Neuron (in vitro differentiated cells): ENCODE results near the gene GDI1.
A peak's percentile ranks its signal among the peaks of the same experiment; 100 is the strongest.

ENCODE experiments used
- H2AFZ ChIP-seq: one replicate; pipeline ENCODE4 v1.6.1; 2013; ENCODE audit warnings: low read depth, mild to moderate bottlenecking, inconsistent platforms, low read length, moderate library complexity
- H3K27me3 ChIP-seq: one replicate; pipeline ENCODE4 v1.6.1; 2013; ENCODE audit warnings: low read length; ENCODE audit not compliant: insufficient read depth
- H3K36me3 ChIP-seq: one replicate; pipeline ENCODE4 v1.6.1; 2013; ENCODE audit warnings: low read length; ENCODE audit not compliant: insufficient read depth
- H3K4me1 ChIP-seq: one replicate; pipeline ENCODE4 v1.6.1; 2013; ENCODE audit warnings: low read length; ENCODE audit not compliant: insufficient read depth
- H3K4me3 ChIP-seq: 2 replicates; pipeline ENCODE4 v1.5.1; 2013; ENCODE audit warnings: mild to moderate bottlenecking, low read length, moderate library complexity
- H3K9me3 ChIP-seq: one replicate; pipeline ENCODE4 v1.6.1; 2013; ENCODE audit warnings: low read length

The GDI1 gene

DNA sequence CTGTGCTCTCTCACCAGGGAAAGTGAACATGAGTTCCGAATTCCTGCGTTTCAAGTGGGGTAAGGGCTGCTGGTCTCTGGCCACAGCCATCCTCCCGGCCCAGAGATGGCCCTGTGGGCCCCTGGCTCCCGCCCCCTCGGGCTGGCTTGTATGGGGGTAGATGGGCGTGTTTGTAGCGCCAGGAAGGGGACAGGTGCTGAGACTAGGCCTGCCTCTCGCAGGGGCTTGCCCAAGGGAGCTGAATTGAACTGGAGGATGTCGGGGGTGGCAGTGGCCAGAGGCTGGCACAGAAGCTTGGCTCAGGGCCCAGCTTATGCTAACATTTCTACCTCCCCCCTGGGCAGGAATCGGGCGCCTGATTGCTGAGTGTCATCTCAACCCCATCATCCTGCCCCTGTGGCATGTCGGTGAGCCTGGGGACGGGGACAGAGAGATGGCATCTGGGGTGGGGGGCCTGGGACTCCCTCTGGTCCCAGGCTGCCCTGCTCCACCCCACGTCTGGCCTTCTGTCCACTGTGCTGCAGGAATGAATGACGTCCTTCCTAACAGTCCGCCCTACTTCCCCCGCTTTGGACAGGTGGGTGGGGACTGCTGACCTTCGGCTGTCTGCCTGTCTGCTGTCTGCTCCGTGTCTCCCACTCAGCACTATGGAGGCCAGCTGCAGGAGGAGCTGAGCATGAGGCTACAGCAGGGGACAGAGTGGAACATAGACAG lies 17.1 kb upstream of the GDI1 start:
- Histone ChIP-seq H2AFZ (no peak overlapping the region), H3K9me3 (no peaks in the 10 kb centered on the region), H3K36me3 (no peaks in the 10 kb centered on the region), H3K4me3 (no peak overlapping the region), H3K27me3 (no peaks in the 10 kb centered on the region), H3K4me1 (no peaks in the 10 kb centered on the region)

DNA sequence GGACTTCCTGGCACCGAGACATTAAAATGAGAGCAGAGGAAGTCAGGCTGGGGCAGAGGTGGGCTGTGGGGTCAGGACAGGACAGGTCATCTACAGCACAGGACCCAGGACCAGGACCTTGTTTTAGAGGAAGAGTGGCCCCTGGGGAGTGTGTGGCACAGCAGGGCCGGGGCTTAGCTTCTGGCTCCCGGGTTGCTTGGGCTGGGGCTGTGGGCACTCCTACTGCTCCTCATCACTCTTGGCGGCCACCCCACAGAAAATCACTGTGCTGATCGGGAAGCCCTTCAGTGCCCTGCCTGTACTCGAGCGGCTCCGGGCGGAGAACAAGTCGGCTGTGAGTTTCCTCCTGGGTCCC lies 16.6 kb upstream of the GDI1 start:
- Histone ChIP-seq H3K4me3 (no peak overlapping the region), H3K4me1 (no peaks in the 10 kb centered on the region), H2AFZ (no peak overlapping the region), H3K27me3 (no peaks in the 10 kb centered on the region), H3K9me3 (no peaks in the 10 kb centered on the region), H3K36me3 (no peaks in the 10 kb centered on the region)

DNA sequence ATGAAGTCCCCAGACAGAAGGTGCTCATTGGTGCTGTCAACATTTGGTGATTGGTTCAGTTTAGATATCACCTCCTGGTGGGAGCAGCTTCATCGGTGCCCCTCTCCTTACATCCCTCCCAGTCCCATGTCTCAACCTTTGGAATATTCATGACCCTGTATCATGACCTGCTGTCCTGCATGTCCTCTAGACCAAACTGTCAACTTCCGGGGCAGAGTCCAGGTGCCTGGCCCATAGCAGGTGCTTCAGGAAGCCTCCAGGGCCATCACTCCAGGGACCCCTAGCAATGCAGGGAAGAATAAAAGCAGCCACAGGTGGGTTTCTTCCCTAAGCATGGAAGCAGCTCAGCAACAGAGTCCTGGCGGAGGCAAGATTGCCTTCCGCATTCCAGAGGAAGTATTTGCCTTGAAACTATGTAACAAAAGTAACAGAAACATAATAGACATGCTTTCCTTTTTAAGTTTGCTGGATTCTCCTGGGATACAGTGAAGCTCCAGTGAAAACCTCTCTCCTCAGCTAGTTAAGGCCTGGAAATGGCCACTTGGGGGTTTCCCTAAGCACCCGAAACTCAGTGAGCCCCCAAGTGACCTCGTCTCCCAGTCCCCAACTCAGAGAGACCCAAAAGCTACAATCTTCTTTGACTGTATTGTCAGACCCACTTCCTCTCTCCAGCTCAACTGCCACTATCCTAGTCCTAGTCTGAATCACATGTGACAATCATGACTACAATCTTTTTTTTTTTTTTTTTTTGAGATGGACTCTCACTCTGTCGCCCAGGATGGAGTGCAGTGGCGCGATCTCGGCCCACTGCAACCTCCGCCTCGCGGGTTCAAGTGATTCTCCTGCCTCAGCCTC lies 9.8 kb upstream of the GDI1 start:
- Histone ChIP-seq H3K4me3 (no peak overlapping the region), H3K36me3 (peaks cover 5% of the 10 kb centered on the region), H3K9me3 (no peaks in the 10 kb centered on the region)

DNA sequence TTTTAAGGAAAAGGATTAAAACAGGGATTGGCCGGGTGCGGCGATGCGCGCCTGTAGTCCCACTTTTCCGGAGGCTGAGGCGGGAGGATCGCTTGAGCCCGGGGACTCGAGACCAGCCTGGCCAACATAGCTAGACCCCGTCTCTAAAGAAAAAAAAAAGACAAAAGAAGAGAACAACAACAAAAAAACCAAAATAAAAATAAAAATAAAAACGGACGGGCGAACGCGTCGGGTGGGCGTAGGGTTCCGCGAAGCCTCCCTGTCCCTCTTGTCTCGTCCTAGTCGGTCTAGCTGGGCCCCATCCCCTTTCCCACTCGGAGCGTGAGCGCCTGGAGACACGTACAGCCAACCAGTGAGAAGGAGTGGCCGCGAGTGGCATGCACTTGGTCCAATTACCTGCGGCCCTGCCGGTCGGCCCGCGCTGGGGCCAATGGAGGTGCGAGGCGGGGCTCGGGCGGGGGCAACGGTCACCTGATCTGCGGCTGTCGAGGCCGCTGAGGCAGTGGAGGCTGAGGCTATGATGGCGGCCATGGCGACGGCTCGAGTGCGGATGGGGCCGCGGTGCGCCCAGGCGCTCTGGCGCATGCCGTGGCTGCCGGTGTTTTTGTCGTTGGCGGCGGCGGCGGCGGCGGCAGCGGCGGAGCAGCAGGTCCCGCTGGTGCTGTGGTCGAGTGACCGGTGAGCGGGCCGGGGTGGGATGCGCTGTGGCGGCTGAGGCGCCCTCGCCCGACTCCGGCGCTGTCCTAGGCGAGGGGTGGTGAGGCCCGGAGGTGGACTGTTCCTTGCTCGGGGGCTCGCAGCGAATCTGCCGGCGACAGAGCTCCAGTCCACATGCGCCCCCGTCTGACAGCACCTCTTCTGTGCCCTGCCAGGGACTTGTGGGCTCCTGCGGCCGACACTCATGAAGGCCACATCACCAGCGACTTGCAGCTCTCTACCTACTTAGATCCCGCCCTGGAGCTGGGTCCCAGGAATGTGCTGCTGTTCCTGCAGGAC lies 8.5 kb upstream of the GDI1 start, which contains the start of gene ATP6AP1:
Gene ATP6AP1 (plus strand): TSS at position 502 of the 996 bp plus-strand sequence. CDS start 16 bp downstream, at position 518.
- no peaks in the 10 kb centered on the region for H3K27me3 ChIP-seq
- no peak within 1 kb of the TSS for H2AFZ ChIP-seq
- peak within 1 kb of the TSS; percentile 60 for H3K4me3 ChIP-seq
- H3K4me1 ChIP-seq, result peaks cover 2% of the 10 kb centered on the region
- H3K9me3 ChIP-seq, result no peaks in the 10 kb centered on the region
- peaks cover 13% of the 10 kb centered on the region for H3K36me3 ChIP-seq

More for the DNA sequence above, 9.8 kb upstream of the GDI1 start:
- Histone ChIP-seq H3K4me1 (peaks cover 2% of the 10 kb centered on the region), H2AFZ (no peak overlapping the region), H3K27me3 (no peaks in the 10 kb centered on the region)

DNA sequence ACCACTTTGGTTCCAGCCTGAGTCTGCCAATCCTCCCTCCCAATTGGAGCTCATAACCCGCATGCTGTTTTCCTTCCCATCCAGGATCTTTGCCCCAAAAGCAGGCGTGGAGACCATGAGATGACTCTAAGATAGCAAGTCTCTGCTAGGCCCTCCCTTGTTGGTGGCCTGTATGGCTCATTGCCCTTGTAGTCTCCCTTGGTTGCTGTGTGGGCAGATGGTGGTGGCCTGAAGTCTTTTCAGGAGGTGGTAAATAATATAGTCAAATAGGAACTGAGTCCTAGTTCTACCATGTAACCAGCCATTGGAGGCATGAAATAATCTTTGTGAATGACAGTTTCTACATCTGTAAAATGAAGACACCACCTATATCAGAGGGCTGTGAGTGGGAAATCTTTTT lies 7.2 kb upstream of the GDI1 start:
- no peaks in the 10 kb centered on the region for H3K27me3 ChIP-seq
- no peaks in the 10 kb centered on the region for H3K9me3 ChIP-seq
- peaks cover 2% of the 10 kb centered on the region for H3K4me1 ChIP-seq
- peaks cover 21% of the 10 kb centered on the region for H3K36me3 ChIP-seq
- H3K4me3 ChIP-seq, result peak overlapping the region; percentile 60
- H2AFZ ChIP-seq, result no peak overlapping the region

DNA sequence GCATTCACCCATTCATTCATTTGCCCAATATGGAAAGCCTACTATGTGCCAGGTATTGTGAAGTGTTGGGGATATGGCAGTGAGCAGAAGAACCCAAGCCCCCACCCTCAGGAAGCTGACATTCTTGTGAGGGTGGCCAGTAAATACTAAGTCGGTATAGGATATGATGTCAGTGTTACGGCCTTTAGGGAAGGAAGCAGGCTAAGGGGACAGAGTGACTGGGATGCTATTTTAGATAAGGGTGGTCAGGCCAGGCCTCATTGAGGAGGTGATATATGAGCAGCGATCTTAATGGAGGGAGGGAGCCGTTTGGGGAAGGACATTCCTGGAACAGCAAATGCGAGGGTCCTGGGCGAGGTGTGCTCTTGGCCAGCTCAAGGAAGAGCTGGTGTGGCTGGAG lies 6.5 kb upstream of the GDI1 start:
- peaks cover 2% of the 10 kb centered on the region for H3K4me1 ChIP-seq

DNA sequence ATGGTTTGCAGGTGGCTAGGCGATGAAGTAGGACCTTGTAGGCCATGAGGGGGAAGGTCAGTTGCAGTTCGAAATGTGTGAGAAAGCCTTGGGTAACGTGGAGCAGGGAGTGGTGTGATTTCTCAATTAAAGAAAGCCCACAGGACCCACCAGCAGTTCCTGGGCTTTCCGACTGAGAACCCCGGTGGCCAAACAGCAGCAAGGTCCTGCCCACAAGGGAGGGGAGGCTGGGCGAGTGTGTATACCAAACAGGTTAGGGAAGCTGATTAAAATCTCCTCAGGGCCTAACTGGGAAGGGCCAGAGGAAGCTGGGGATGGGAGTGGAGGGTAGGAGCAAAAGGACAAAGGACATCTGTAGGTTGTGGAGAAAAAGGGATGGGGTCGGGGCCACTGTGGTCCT lies 6.0 kb upstream of the GDI1 start:
- H3K36me3 ChIP-seq, result peaks cover 31% of the 10 kb centered on the region
- no peaks in the 10 kb centered on the region for H3K27me3 ChIP-seq
- no peaks in the 10 kb centered on the region for H3K9me3 ChIP-seq
- no peak overlapping the region for H2AFZ ChIP-seq
- no peak overlapping the region for H3K4me3 ChIP-seq
- peaks cover 2% of the 10 kb centered on the region for H3K4me1 ChIP-seq

More for the DNA sequence above, 6.5 kb upstream of the GDI1 start:
- no peak overlapping the region for H2AFZ ChIP-seq
- no peak overlapping the region for H3K4me3 ChIP-seq
- H3K27me3 ChIP-seq, result no peaks in the 10 kb centered on the region
- H3K36me3 ChIP-seq, result peaks cover 27% of the 10 kb centered on the region
- H3K9me3 ChIP-seq, result no peaks in the 10 kb centered on the region

DNA sequence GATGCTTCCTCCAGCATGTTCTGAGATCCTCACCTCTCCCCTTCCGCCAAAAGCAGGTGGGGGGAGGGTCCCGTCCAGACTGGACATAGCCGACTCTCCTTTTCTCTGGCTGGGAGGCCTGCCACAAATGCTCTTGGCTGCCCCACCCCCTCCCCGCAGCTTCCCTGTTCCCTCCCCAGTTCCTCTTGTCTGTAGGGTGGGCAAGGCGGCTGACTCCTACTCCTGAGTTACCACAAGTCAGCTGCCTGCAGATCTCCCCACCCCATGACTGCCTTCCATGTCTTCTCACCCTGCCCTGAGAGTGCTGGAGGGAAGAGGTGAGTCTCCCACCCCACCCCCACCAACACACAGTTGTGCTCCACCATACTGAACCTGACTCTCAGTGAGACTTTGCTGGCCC lies 5.6 kb upstream of the GDI1 start:
- H3K9me3 ChIP-seq, result no peaks in the 10 kb centered on the region
- peaks cover 31% of the 10 kb centered on the region for H3K36me3 ChIP-seq
- peaks cover 2% of the 10 kb centered on the region for H3K4me1 ChIP-seq
- H3K4me3 ChIP-seq, result no peak overlapping the region
- no peaks in the 10 kb centered on the region for H3K27me3 ChIP-seq
- no peak overlapping the region for H2AFZ ChIP-seq

DNA sequence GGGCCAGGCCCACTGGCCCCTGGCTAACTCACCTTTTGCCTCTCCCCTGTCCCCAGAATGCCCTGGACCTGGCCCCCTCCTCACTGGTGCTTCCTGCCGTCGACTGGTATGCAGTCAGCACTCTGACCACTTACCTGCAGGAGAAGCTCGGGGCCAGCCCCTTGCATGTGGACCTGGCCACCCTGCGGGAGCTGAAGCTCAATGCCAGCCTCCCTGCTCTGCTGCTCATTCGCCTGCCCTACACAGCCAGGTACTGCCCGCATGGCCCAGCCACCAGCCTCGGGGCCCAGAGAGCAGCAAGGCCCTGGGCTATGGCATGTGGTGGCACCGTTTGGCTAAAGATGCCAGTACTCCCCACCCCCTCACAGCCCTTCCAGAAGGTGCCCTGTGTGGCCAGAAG lies 4.7 kb upstream of the GDI1 start:
- Histone ChIP-seq H3K4me1 (no peaks in the 10 kb centered on the region), H3K36me3 (peaks cover 31% of the 10 kb centered on the region), H3K27me3 (no peaks in the 10 kb centered on the region), H2AFZ (no peak overlapping the region), H3K4me3 (no peak overlapping the region), H3K9me3 (no peaks in the 10 kb centered on the region)

DNA sequence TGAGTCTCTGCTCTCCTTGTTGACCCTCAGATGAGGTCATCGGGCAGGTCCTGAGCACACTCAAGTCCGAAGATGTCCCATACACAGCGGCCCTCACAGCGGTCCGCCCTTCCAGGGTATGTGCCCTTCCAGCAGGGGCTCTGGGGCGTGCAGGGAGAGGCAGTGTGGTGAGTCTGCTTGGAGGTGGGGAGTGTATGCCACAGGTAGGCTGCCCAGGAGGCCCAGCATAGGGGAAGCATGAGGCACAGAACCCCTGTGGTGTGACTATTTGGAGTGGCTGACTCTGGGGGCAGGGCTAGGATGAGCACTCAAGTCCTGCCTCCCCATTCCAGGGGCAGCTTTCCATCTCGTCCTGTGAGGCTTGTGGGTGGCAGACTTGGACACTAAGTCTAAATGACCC lies 3.3 kb upstream of the GDI1 start:
- H3K36me3 ChIP-seq, result peaks cover 31% of the 10 kb centered on the region
- H3K9me3 ChIP-seq, result no peaks in the 10 kb centered on the region
- H3K4me3 ChIP-seq, result no peak overlapping the region

DNA sequence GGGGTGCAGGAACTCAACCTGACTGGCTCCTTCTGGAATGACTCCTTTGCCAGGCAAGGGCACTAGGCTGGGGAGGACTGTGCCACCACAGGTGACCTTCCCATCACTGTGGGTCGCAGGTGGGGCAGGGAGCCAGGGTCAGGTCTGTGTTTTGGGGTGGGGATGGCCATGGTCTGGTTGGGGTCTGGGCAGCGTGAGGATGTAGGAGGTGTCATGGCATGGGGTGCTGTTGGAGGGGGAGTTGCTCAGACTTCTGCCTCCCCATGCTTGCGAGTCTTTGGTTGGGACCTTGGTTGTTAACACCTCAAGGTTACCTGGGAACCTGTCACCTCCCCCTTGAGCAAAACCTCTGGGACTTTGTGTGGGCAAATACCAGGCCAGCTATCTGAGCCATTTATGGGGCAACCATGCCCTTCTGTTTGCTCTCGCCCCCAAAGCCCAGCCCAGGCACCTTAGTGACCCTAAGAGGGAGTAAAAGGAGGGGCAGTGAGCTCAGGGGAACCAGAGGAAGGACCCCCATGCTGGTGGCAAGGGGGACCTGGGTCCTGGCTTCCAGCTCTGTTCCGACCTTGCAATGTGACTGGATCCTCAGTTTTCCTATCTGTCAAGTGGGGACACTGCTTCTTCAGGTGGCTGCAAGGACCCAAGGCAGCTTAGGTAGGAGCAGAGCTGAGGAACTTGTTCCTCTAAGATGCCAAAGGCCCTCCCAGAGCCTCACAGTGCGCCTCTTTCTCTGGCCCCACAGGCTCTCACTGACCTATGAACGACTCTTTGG lies 2.4 kb upstream of the GDI1 start:
- Histone ChIP-seq H3K27me3 (no peaks in the 10 kb centered on the region), H3K9me3 (no peaks in the 10 kb centered on the region)

More for the DNA sequence above, 3.3 kb upstream of the GDI1 start:
- Histone ChIP-seq H3K4me1 (peaks cover 7% of the 10 kb centered on the region), H2AFZ (no peak overlapping the region), H3K27me3 (no peaks in the 10 kb centered on the region)

DNA sequence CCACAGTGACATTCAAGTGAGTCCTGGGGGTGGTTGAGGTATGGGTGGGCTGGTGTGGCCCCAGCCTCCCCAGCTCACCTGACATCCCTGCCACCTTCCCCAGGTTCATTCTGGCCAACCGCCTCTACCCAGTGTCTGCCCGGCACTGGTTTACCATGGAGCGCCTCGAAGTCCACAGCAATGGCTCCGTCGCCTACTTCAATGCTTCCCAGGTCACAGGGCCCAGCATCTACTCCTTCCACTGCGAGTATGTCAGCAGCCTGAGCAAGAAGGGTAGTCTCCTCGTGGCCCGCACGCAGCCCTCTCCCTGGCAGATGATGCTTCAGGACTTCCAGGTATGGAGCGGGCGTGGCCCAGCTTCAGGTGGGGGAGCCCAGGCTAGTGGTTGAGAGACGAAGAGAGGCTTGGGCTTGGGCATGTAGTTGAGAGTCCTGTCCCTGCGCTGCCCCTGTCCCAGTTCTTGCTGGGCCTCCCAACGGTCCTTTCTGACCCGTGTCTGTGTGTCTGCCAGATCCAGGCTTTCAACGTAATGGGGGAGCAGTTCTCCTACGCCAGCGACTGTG lies 1.7 kb upstream of the GDI1 start:
- peaks cover 40% of the 10 kb centered on the region for H3K36me3 ChIP-seq
- no peaks in the 10 kb centered on the region for H3K9me3 ChIP-seq
- H3K27me3 ChIP-seq, result no peaks in the 10 kb centered on the region
- H2AFZ ChIP-seq, result no peak overlapping the region
- peaks cover 10% of the 10 kb centered on the region for H3K4me1 ChIP-seq
- H3K4me3 ChIP-seq, result no peak overlapping the region

More for the DNA sequence above, 2.4 kb upstream of the GDI1 start:
- no peak overlapping the region for H3K4me3 ChIP-seq
- H3K4me1 ChIP-seq, result peaks cover 10% of the 10 kb centered on the region
- peaks cover 37% of the 10 kb centered on the region for H3K36me3 ChIP-seq
- no peak overlapping the region for H2AFZ ChIP-seq
